SH-SY5Y (cell line): Measurements from ENCODE around the gene CXXC5.

ENCODE experiments used
- GATA2 ChIP-seq: IDR thresholded peaks from 2 replicates; pipeline ENCODE4 v1.6.1; 2011; ENCODE audit warnings: mild to moderate bottlenecking, low read depth, low read length
- GATA3 ChIP-seq: IDR thresholded peaks from 2 replicates; pipeline ENCODE4 v1.6.1; 2011; ENCODE audit warnings: low read depth, mild to moderate bottlenecking, low read length, moderate library complexity

CXXC5 gene

GRCh38 chr5:139708877-139709581 is 60.9 kb downstream of the CXXC5 start:
- TF ChIP-seq GATA2 (peak; percentile 100), GATA3 (peak; percentile 96)

GRCh38 chr5:139709582-139710318 is 61.6 kb downstream of the CXXC5 start:
- TF ChIP-seq GATA2 (no peak), GATA3 (no peak)

- TF ChIP-seq GATA2 (no peak), GATA3 (no peak)
Observed at GRCh38 chr5:139710319-139711066, 62.3 kb downstream of the CXXC5 start.

GRCh38 chr5:139711067-139711905 is 63.1 kb downstream of the CXXC5 start:
- TF ChIP-seq GATA3 (no peak), GATA2 (no peak)

GRCh38 chr5:139711906-139712224 is 63.7 kb downstream of the CXXC5 start:
- TF ChIP-seq GATA3 (no peak), GATA2 (no peak)

GRCh38 chr5:139712412-139712811 is 64.3 kb downstream of the CXXC5 start:
- TF ChIP-seq GATA3 (no peak), GATA2 (no peak)

GRCh38 chr5:139717221-139717620 is 69.1 kb downstream of the CXXC5 start:
- no peak for TF ChIP-seq GATA2
- no peak for TF ChIP-seq GATA3

GRCh38 chr5:139723986-139724587 is 75.9 kb downstream of the CXXC5 start:
- TF ChIP-seq GATA3, result no peak
- no peak for TF ChIP-seq GATA2

- no peak for TF ChIP-seq GATA3
- TF ChIP-seq GATA2, result no peak
Observed at GRCh38 chr5:139725073-139725830, 77.1 kb downstream of the CXXC5 start.

- TF ChIP-seq GATA2, result no peak
- TF ChIP-seq GATA3, result no peak
Observed at GRCh38 chr5:139726248-139726647, 78.1 kb downstream of the CXXC5 start.

- no peak for TF ChIP-seq GATA3
- TF ChIP-seq GATA2, result no peak
Observed at GRCh38 chr5:139731281-139731680, 83.1 kb downstream of the CXXC5 start.

- no peak for TF ChIP-seq GATA3
- TF ChIP-seq GATA2, result no peak
Observed at GRCh38 chr5:139732019-139732418, 83.9 kb downstream of the CXXC5 start.
